ENCODE results near the gene ATP11C.

- TF ChIP-seq TAF1 (IDR thresholded peaks at IDR 0.05; ENCODE audit: borderline replicate concordance, insufficient read depth, low read length) (no peak), REST (IDR thresholded peaks at IDR 0.05; ENCODE audit: insufficient read depth in 1 of 2, low read depth in 2 of 2, low read length in 2 of 2) (no peak), POLR2AphosphoS5 (IDR thresholded peaks at IDR 0.05; ENCODE audit: low read depth, low read length) (no peak), SIN3A (IDR thresholded peaks at IDR 0.05; ENCODE audit: borderline replicate concordance, insufficient read depth, low read length) (no peak), FOXP2 (optimal IDR thresholded peaks at IDR 0.05; ENCODE audit: borderline replicate concordance, extremely low read depth, extremely low read length, insufficient read depth) (no peak)
These were observed 27.1 kb downstream of the ATP11C start for GRCh38 chrX:139905743-139906142.
